Lung (tissue), 12 donors: ENCODE data around the gene PTPRE. TPM values are rescaled to one million over a fixed set of nuclear protein-coding genes. Genes with fewer than 3 reads are reported as not detected.

ENCODE experiments used
- ATAC-seq: fragments of 200-7000 bp; cut with Tn5 transposase; one replicate; pipeline ENCODE4 v1.9.1; 2020; ENCODE audit warnings: moderate number of reproducible peaks; ENCODE audit not compliant: insufficient read depth, low FRiP score
- DNase-seq, 3 donors: peaks; one replicate each; pipeline ENCODE4 v3.0.0-alpha.2; 2013 to 2017
- H3K27ac ChIP-seq, 2 donors: one replicate each; pipeline ENCODE4 v1.5.1; 2013; ENCODE audit warnings: mild to moderate bottlenecking in 2 of 2, moderate library complexity in 2 of 2, control low read depth in 1 of 2, inconsistent platforms in 1 of 2, low read depth in 1 of 2, low read length in 1 of 2
- H3K27me3 ChIP-seq, 3 donors: one replicate each; pipeline ENCODE4 v1.5.1; 2013; ENCODE audit warnings: low read length in 2 of 3; ENCODE audit not compliant: control insufficient read depth in 3 of 3, insufficient read depth in 3 of 3
- H3K36me3 ChIP-seq, 4 donors: one replicate each; pipeline ENCODE4 v1.5.1; 2013; ENCODE audit warnings: low read length in 4 of 4, mild to moderate bottlenecking in 1 of 4, moderate library complexity in 1 of 4; ENCODE audit not compliant: control insufficient read depth in 4 of 4, insufficient read depth in 4 of 4
- H3K4me1 ChIP-seq, 5 donors: one replicate each; pipeline ENCODE4 v1.5.1; 2013; ENCODE audit warnings: low read length in 5 of 5, mild to moderate bottlenecking in 2 of 5, moderate library complexity in 1 of 5; ENCODE audit not compliant: control insufficient read depth in 5 of 5, insufficient read depth in 5 of 5
- H3K4me3 ChIP-seq: one replicate; pipeline ENCODE4 v1.5.1; 2013; ENCODE audit warnings: mild to moderate bottlenecking, control low read depth, moderate library complexity
- H3K9ac ChIP-seq, 2 donors: one replicate each; pipeline ENCODE4 v1.5.1; 2013; ENCODE audit warnings: low read length in 2 of 2, control low read depth in 1 of 2; ENCODE audit not compliant: insufficient read depth in 1 of 2
- H3K9me3 ChIP-seq, 4 donors: one replicate each; pipeline ENCODE4 v1.5.1; 2013; ENCODE audit warnings: low read length in 3 of 4, mild to moderate bottlenecking in 1 of 4, moderate library complexity in 1 of 4; ENCODE audit not compliant: control insufficient read depth in 4 of 4, insufficient read depth in 3 of 4
- CTCF ChIP-seq: IDR thresholded peaks from 2 replicates; pipeline ENCODE4 v1.5.1; 2012; ENCODE audit warnings: mild to moderate bottlenecking; ENCODE audit errors: control extremely low read depth, extremely low read depth
- WGBS, 2 donors: extraction: QIAGEN DNeasy Blood & Tissue Kit; methylation state at CpG; one replicate each; pipeline ENCODE4 v1.1.7; 2013; 5-methylcytosine and 5-hydroxymethylcytosine counted together
- polyA plus RNA-seq, 2 donors: library from polyadenylated mRNA; stranded (reverse); fragments of 200-250 nt; gene quantifications; one replicate each; pipeline ENCODE4 v1.2.1, GENCODE V29; 2013
- total RNA-seq, 2 donors: library from RNA; depleted of rRNA in 1 of 2; stranded (reverse); fragments of >200 nt in 1 of 2; gene quantifications; one replicate each; pipeline ENCODE4 v1.2.1, GENCODE V29; 2014 to 2021
- donor health status: control.
- donor health status: control.
- donor health status: Bipolar disorder and iron deficiency.
- donor health status: healthy.
- donor health status: DM: yes; HTN: yes; CAD: no.

The PTPRE gene
- total and polyA plus RNA-seq, 4 donors, result 15.5 to 68.7 (median 36.5) TPM

- no peaks in the 10 kb centered on the region for H3K27me3 ChIP-seq
- H3K27ac ChIP-seq, result no peak overlapping the region
- H3K4me1 ChIP-seq, result peaks cover 0 to 5% (median 0%) of the 10 kb centered on the region in 5 donors
- no peak overlapping the region for H3K9ac ChIP-seq
- WGBS, 2 donors, result 96 to 98% methylated on average over 5 of the region's 5 CpGs
- peaks cover 0 to 6% (median 0%) of the 10 kb centered on the region in 4 donors for H3K36me3 ChIP-seq
- no peak overlapping the region for H3K4me3 ChIP-seq
- no peak for DNase-seq
- H3K9me3 ChIP-seq, result no peaks in the 10 kb centered on the region
- no peak for TF ChIP-seq CTCF
- ATAC-seq, result no peak
These were observed 125.6 kb downstream of the PTPRE start for GRCh38 chr10:128032466-128032865.

GRCh38 chr10:128035557-128035973, 128.7 kb downstream of the PTPRE start:
- WGBS, 2 donors, result 65 to 66% methylated on average over 5 of the region's 5 CpGs
- Histone ChIP-seq H3K27me3 (no peaks in the 10 kb centered on the region), H3K27ac (no peak overlapping the region), H3K4me1 (peaks cover 0 to 5% (median 0%) of the 10 kb centered on the region in 5 donors), H3K9ac (no peak overlapping the region), H3K36me3 (peaks cover 0 to 1% (median 0%) of the 10 kb centered on the region in 4 donors), H3K9me3 (no peaks in the 10 kb centered on the region), H3K4me3 (no peak overlapping the region)
- DNase-seq (peak in 1 of 3 donors; percentile 24), ATAC-seq (no peak)
- peak; percentile 52 for TF ChIP-seq CTCF

GRCh38 chr10:128036011-128036615, 129.2 kb downstream of the PTPRE start:
- no peak for TF ChIP-seq CTCF
- 71 to 81% methylated on average over 9 of the region's 9 CpGs for WGBS, 2 donors
- H3K27ac ChIP-seq, result no peak overlapping the region
- no peak overlapping the region for H3K4me3 ChIP-seq
- no peaks in the 10 kb centered on the region for H3K27me3 ChIP-seq
- no peak overlapping the region for H3K9ac ChIP-seq
- peaks cover 0 to 1% (median 0%) of the 10 kb centered on the region in 4 donors for H3K36me3 ChIP-seq
- H3K4me1 ChIP-seq, result peaks cover 0 to 3% (median 0%) of the 10 kb centered on the region in 5 donors
- no peak for ATAC-seq
- DNase-seq, result no peak
- H3K9me3 ChIP-seq, result no peaks in the 10 kb centered on the region
